Activated CD4-positive, alpha-beta T cell treated with anti-CD3 and anti-CD28 coated beads for 1 hour (primary cell): ENCODE data around the gene NDUFB10.
"Not testable (repeated sequence)": the region's sequence is repeated elsewhere in the genome, so short reads cannot be mapped to it uniquely, and the experiment has no call there.

Source experiments
- DNase-seq: peaks from one replicate; pipeline ENCODE4 v3.0.0-alpha.2; 2020

Gene NDUFB10

GRCh38 chr16:1959269-1960039 is at the start of gene NDUFB10:
Gene NDUFB10 (plus strand): TSS chr16:1959538. CDS start chr16:1959625, 87 bp downstream.
- DNase-seq = peak; percentile 87

GRCh38 chr16:1909561-1910231 is 49.6 kb upstream of the NDUFB10 start:
- DNase-seq = no peak

- no peak for DNase-seq
Measured at GRCh38 chr16:1911467-1912214, 47.7 kb upstream of the NDUFB10 start.

- DNase-seq = no peak
Measured at GRCh38 chr16:1912215-1912543, 47.2 kb upstream of the NDUFB10 start.

GRCh38 chr16:1913327-1914083 is 45.8 kb upstream of the NDUFB10 start:
- DNase-seq = no peak

- no peak for DNase-seq
Measured at GRCh38 chr16:1914084-1914608, 45.2 kb upstream of the NDUFB10 start.

- no peak for DNase-seq
Measured at GRCh38 chr16:1914988-1915387, 44.4 kb upstream of the NDUFB10 start.

- DNase-seq = no peak
Measured at GRCh38 chr16:1915732-1916639, 43.4 kb upstream of the NDUFB10 start.

- DNase-seq = no peak
Measured at GRCh38 chr16:1916640-1916990, 42.7 kb upstream of the NDUFB10 start.

GRCh38 chr16:1917056-1917664 is 42.2 kb upstream of the NDUFB10 start:
- no peak for DNase-seq

- DNase-seq = no peak
Measured at GRCh38 chr16:1917665-1918350, 41.5 kb upstream of the NDUFB10 start.

GRCh38 chr16:1918351-1919326 is 40.7 kb upstream of the NDUFB10 start, which contains the start of gene HS3ST6:
Gene HS3ST6 (minus strand): TSS chr16:1918415. CDS start chr16:1918323, 92 bp downstream.
- DNase-seq = no peak

GRCh38 chr16:1919327-1919998 is 39.9 kb upstream of the NDUFB10 start:
- DNase-seq = no peak

GRCh38 chr16:1920122-1920521 is 39.2 kb upstream of the NDUFB10 start:
- not testable (repeated sequence) for DNase-seq

GRCh38 chr16:1920727-1921171 is 38.6 kb upstream of the NDUFB10 start:
- DNase-seq = no peak

- DNase-seq = no peak
Measured at GRCh38 chr16:1922357-1922756, 37.0 kb upstream of the NDUFB10 start.

- no peak for DNase-seq
Measured at GRCh38 chr16:1923299-1924034, 35.9 kb upstream of the NDUFB10 start.

GRCh38 chr16:1924095-1924494 is 35.2 kb upstream of the NDUFB10 start:
- DNase-seq = no peak
